NCI-H774 (cell line): ENCODE data around the gene PPFIA3.
A peak's percentile ranks its signal among the peaks of the same experiment; 100 is the strongest.
"Not testable (repeated sequence)": the region's sequence is repeated elsewhere in the genome, so short reads cannot be mapped to it uniquely, and the experiment has no call there.

Source experiments
- DNase-seq: peaks from one replicate; lab custom pipeline; 2025; lab: John Stamatoyannopoulos, UW

Gene PPFIA3

DNA sequence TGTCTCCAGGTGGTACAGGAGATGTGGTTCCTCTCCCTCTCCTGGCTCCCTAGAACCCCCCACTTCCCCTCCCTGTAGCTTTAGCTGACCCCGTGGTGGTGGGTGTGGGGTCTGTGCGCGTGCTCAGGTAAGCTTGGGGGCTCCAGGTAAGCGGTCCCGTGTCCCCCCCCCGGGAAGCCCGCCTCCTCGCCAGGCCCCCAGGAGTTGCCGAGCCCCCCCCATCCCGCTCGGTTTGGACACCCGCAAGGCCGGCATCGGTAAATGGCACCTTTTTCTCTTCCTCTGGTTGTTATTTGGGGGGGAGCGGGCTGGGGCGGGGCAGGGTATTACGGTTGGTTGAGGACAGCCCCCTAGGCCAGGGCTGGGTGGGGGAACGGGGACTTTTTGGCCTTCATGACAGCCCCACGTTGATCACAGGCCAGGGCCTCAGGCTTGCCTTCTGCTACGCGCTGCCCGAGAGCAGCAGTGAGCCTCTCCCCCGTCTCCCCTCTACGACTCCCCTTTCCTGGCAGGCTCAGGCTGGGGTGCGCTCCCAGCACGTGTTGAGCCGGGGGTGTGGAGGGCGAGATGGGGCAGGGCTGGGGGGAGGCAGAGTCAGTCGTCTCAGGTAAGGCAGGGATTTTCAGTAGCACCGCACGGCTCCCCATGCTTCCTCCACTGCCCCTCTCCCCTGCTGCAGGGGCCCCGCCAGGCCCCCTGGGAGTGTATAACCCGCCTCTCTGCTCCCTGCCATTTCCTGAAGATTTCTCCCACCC is 15.8 kb upstream of the PPFIA3 start:
- no peak for DNase-seq

DNA sequence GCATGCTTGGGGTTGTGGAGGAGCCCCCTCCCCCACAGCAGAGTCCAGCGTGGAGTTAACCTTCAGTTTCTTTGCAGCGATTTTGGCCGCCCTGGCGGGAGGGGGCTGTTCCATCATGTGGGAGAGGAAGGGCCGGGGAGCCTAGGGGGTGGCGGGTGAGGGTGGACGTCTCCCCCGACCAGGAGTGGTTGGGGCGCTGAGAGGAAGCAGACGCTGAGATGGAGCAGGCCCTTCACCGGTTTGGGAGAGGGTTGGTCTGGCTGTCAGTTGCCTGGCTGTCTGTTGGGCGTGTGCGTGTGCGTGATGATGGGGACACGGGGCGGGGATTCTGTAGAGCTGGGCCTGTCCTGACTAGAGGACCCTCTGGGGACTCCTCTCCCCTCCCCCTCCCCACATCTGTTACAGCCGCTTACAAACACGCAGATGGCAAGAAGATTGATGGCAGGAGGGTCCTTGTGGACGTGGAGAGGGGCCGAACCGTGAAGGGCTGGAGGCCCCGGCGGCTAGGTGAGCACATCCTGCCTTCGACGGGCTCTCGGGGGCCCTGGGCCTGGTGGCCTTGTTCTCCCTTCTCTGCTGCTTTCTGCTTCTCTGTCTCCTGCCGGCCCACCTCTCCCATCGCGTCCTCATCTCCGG is 15.0 kb upstream of the PPFIA3 start:
- DNase-seq: no peak

DNA sequence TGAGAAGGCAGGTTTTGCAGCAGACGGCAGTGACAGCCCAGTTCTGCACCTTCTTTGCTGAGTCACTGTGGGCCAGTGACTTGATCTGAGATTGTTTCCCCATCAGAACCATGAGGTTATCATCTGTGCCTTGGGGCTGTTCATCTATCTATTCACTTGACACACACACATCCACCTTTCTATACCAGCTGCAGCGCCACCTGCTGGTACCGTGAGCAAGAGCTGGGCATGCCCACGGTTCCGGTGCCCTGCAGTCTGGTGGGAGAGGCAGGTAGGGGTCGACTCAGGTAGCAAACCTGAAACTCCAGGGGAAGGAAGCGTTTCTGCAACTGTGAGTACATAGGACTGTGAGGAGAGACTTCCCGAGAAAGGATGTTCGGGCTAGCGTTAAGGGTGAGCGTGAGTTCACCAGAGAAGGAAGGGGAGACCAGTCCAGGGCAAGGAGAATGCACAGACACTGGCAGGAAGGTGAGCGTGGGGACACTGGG is 12.7 kb upstream of the PPFIA3 start:
- DNase-seq: peak; percentile 3

GRCh38 chr19:49107625-49108459 is 11.5 kb upstream of the PPFIA3 start:
- no peak for DNase-seq

DNA sequence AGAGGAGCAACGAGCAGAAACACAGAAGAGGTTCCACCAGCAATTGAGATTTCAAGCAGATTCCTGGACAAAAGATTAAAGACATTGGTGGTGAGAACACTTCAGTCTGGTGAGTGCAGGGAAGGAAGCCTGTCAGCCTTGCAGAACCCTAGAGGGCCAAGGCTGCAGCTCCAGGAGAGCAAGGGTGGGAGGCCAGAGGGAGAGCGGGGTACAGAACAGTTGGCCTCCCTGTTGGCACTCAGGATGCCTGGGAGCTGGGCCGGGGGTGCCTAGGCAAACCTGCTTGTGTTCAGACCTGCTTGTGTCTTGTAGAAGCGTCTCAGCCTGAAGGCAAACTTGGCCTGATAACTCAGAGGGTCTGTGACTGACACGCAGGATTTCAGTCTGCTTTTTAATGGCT is 10.3 kb upstream of the PPFIA3 start:
- DNase-seq: no peak

DNA sequence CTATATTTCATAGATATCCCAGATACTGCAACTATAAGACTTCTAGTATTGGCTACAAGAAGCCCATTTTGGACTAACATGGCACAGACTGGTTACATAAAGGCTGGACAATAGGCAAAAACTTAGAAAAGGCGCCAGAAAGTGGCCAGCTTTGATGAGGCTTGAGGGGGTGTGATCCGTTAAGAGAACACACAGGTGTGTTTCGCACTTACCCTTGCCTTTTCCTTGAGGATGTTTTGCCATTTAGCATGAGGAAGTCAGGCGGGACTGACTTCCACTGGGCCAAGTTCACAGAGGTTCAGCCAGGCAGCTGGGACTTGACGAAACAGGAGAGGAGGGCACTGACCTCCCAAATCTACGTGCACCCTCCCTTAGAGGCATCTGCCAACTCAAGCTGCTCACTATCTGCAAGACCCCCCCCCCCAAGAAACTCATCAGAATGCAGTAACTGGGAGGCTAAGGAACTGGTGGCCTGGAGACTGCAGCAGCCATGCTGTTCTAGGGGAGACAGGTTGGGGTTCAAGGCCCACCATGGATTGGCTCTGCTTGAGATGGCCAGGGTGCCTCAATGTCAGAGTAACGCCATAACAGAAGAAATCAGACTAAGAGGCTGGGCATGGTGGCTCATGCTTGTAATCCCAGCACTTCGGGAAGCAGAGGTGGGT is 9.6 kb upstream of the PPFIA3 start:
- DNase-seq: no peak

- no peak for DNase-seq
Observed at GRCh38 chr19:49110567-49110966, 8.8 kb upstream of the PPFIA3 start.

DNA sequence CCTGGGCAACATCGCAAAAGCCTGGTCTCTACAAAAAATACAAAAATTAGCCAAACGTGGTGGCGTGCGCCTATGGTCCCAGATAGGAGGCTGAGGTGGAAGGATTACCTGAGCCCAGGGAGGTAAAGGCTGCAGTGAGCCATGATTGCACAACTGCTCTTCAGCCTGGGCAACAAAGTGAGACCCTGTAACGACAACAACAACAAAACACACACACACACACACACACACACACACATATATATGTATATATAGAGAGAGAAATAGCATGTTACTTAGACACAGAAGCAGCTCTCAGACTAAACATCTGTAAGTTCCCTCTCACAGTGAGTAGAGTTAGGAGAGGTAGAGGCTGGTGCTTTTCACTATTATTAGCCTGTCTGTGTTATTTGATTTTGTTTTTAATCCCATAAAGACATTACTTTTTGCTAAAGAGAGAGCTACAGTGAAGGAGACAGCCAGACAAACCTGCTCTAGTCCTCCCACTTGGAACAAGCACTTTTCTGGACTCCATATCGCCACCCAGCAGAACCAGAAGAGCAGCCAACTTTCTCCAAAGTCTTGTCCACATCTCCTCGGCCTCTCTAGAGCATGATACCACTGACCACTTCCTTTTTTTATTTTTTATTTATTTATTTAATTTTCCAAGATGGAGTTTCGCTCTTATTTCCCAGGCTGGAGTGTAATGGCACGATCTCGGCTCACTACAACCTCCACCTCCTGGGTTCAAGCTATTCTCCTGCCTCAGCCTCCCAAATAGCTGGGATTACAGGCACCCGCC is 7.9 kb upstream of the PPFIA3 start:
- no peak for DNase-seq

GRCh38 chr19:49113762-49114629 is 5.3 kb upstream of the PPFIA3 start, which contains the start of gene LIN7B:
Gene LIN7B, plus strand, starts transcription at chr19:49114370. Its CDS starts 35 bp downstream, at chr19:49114405.
- peak; percentile 74 for DNase-seq

GRCh38 chr19:49114630-49115363 is 4.5 kb upstream of the PPFIA3 start:
- DNase-seq: no peak

DNA sequence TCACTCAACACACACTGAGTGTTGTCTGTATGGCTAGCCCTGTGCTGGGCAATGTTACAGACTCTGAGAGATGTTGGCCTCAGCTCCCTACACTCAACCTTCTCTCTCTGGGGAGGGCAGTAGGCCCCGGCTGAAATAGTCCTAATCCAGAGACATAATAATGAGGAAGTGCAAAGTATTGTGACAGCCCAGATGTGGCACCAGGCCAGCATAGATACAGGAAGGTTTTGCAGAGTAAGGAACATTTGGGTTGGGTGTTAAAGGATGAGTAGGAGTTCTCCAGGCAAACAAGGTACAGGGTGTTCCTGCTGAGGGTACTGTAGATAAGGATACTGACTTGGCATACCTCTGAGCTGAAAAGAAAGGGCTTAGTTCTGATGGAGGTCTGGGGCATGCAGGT is 2.8 kb upstream of the PPFIA3 start:
- DNase-seq: no peak

DNA sequence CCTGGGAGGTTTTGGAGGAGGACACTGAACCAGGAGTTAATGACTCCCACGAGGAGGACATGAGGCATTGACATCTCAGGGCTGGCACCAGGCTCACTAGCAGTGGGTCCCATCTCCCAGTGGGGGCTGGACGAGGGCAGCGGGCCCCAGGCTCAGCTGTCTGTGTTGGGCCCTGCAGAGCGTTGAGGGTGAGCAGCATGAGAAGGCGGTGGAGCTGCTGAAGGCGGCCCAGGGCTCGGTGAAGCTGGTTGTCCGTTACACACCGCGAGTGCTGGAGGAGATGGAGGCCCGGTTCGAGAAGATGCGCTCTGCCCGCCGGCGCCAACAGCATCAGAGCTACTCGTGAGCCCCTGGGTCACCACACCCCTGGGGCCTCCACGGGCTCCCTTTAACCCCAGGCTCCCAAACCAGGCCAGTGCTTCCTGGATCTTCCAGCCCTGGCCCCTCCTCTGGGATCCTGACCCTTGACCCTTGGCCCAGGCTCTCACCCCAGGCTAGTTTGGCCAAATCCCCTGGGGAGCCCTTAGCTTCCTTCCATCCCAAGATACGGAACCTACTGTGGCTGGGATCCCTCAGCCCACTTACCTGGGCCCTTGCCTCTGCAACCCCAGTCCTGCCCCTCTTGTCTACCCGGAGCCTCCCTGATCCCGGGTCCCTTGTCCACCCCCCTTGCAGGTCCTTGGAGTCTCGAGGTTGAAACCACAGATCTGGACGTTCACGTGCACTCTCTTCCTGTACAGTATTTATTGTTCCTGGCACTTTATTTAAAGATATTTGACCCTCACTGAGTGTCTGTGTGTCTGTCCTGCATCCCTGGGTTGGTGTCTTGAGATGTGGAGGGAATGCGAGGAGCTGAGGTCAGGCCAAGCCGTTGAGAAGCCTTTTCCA is 1.4 kb upstream of the PPFIA3 start:
- DNase-seq: no peak

DNA sequence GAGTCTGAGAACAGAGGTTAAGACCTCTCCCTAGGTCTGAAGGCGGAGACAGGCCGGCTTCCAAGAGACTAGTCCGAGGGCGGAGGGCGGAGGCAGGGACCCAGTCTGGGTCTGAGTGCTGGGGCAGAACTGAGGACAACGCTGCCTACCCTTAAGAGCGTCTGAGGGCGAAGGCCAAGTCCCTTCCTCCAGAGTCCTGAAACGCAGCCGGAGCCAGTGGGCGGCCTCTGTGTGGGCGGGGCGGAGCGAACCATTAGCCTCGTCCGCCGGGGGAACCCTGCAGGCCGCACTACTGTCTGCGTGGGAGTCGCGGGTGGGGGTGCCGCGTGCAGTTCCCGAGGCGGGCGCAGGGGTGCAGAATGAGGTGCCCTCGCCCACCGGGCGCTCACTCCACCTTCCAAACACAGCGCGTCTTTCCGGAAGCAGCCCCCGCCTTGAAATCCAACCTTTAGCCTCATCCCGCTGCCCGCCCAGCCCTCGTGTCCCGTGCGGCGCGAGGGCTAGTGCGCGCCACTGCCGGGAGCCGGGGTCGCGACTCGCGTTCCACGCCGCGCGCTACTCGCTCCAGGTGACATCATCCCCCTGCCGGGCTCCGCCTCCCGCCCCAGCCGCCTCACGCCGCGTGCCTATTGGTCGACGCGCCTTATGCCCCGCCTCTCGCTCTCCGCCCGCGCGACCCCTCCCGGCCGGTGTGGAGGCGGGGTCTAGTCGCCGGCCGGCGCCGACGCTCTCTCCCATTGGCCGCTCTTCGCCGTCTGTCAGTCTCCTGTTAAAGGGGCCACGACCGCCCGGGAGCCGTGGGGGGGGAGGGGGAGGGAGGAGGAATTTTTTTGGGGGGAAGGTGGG is 556 bp upstream of the PPFIA3 start, which contains the start of gene C19orf73:
Gene C19orf73 (minus strand): TSS at position 579 of the 846 bp plus-strand sequence. CDS start 121 bp downstream, at position 458.
- DNase-seq: peak; percentile 94

DNA sequence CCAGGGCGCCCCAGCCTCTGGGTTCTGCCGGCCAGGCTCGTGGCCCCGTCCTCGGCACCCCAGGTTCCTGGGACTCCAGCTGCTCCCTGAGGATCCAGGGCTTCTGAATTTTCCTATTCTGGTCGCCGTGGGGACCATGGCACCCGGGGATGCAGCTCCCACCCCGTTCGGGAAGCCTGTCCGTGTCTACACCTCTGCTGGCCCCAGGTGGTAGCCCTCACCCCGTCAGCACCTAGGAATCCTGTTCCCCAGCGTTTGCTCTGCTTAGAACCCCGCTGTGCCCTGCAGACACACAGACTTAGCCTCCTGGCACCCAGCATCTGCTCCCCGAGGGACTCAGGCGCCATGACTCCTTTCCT is 960 bp downstream of the PPFIA3 start:
- no peak for DNase-seq

GRCh38 chr19:49120868-49121267 is 1.5 kb downstream of the PPFIA3 start:
- no peak for DNase-seq

- not testable (repeated sequence) for DNase-seq
Observed at GRCh38 chr19:49121841-49122240, 2.5 kb downstream of the PPFIA3 start.

DNA sequence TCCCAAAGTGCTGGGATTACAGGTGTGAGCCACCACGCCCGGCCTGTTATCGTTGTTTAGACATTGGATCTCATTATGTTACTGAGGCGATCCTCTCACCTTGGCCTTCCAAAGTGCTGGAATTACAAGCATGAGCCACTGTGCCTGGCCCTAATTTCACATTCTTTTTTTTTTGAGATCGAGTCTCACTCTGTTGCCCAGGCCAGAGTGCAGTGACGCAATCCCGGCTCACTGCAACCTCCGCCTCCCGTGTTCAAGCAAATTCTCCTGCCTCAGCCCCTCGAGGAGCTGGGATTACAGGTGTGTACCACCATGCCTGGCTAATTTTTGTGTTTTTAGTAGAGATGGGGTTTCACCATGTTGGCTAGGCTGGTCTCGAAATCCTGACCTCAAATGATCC is 3.9 kb downstream of the PPFIA3 start:
- DNase-seq: not testable (repeated sequence)
